Neural progenitor cell (in vitro differentiated cells): ENCODE data around the gene MTNR1B.

Experiments
- CTCF ChIP-seq: fragments of 200-600 bp; sonication (generic); IDR thresholded peaks from 2 replicates; pipeline ENCODE4 v1.5.1; 2017; ENCODE audit warnings: antibody characterized with exemption, mild to moderate bottlenecking
- EZH2phosphoT487 ChIP-seq: fragments of 200-600 bp; sonication (generic); IDR thresholded peaks from 2 replicates; pipeline ENCODE4 v1.6.1; 2017; ENCODE audit warnings: antibody characterized with exemption

GRCh38 chr11:92967178-92967577 lies 2.3 kb upstream of the MTNR1B start:
- TF ChIP-seq CTCF, result no peak
- TF ChIP-seq EZH2phosphoT487, result no peak
